ENCODE measurements around the gene CR1L.

DNA sequence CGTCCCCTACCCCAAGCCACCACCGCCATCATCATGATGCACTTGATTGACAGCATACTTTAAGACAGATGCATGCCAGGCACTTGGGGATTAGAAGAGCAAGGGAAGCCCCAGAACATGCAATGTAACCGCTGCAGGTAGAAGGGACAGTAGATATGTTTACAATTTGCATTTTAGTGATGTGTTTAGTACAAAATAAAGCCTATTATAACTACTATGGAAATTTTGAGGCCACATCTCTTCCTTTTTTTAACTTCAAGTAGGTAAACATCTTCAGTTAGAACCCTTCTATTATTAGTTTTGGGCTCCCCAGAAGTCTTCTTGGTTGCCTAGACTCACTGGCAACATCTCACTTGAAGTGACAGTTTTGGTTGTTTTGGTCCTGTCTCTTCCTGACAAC, 25.3 kb downstream of the CR1L start:
- TF ChIP-seq, protein P1, sequence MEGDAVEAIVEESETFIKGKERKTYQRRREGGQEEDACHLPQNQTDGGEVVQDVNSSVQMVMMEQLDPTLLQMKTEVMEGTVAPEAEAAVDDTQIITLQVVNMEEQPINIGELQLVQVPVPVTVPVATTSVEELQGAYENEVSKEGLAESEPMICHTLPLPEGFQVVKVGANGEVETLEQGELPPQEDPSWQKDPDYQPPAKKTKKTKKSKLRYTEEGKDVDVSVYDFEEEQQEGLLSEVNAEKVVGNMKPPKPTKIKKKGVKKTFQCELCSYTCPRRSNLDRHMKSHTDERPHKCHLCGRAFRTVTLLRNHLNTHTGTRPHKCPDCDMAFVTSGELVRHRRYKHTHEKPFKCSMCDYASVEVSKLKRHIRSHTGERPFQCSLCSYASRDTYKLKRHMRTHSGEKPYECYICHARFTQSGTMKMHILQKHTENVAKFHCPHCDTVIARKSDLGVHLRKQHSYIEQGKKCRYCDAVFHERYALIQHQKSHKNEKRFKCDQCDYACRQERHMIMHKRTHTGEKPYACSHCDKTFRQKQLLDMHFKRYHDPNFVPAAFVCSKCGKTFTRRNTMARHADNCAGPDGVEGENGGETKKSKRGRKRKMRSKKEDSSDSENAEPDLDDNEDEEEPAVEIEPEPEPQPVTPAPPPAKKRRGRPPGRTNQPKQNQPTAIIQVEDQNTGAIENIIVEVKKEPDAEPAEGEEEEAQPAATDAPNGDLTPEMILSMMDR (conservative IDR thresholded peaks at IDR 0.05; ENCODE audit: low read length) = no peak
- TF ChIP-seq EZH2phosphoT487 (IDR thresholded peaks at IDR 0.05; ENCODE audit: borderline replicate concordance) = no peak

Measured in Loucy (cell line).